Endothelial cell of umbilical vein (primary cell): ENCODE measurements around the gene KPNA1. TPM values are rescaled to one million over a fixed set of nuclear protein-coding genes. Genes with fewer than 3 reads are reported as not detected.

ENCODE experiments used
- BruUV-seq: library from RNA; stranded (reverse); fragments of 400-500 nt; replicated peaks from 2 replicates; lab custom pipeline; 2021; lab: Mats Ljungman, UMichigan
- CTCF ChIA-PET: fragments of 300-600, 350-600 bp; sonication (Branson Sonifier 250); formaldehyde crosslinking; loops from one replicate; lab custom pipeline; 2021; ENCODE audit warnings: antibody characterized with exemption, inconsistent platforms; lab: Charles Lee
- POLR2A ChIA-PET: fragments of 300-600, 350-600 bp; sonication (Branson Sonifier 250); formaldehyde crosslinking; loops from one replicate; lab custom pipeline; 2021; ENCODE audit warnings: antibody characterized with exemption, inconsistent platforms; lab: Charles Lee
- DNase-seq: peaks from one replicate; pipeline ENCODE4 v3.0.0-alpha.2; 2011; ENCODE audit warnings: low read depth, low spot score
- FAIRE-seq: peaks from 2 replicates; lab custom pipeline; 2011; peaks lifted over from hg19 to GRCh38; lab: Jason Lieb, UNC
- H2AFZ ChIP-seq: 2 replicates; pipeline ENCODE4 v1.6.0; 2012; ENCODE audit warnings: low read depth, low read length, control low read depth, inconsistent platforms
- H3K27ac ChIP-seq: 2 replicates; pipeline ENCODE4 v1.5.1; 2011; ENCODE audit warnings: low read depth, mild to moderate bottlenecking, control low read depth, low read length, moderate library complexity; ENCODE audit not compliant: insufficient read depth
- H3K27me3 ChIP-seq, 2 experiments: 2 replicates each; pipeline versions ENCODE4 v1.6.0 to v1.6.1; 2011; ENCODE audit warnings: low read length in 2 of 2, mixed read lengths in 1 of 2; ENCODE audit not compliant: control insufficient read depth in 2 of 2, insufficient read depth in 2 of 2
- H3K36me3 ChIP-seq, 2 experiments: 2 replicates in 1 of 2; 3 replicates in 1 of 2; pipeline ENCODE4 v1.5.1; 2011; ENCODE audit warnings: low read length in 2 of 2, mild to moderate bottlenecking in 1 of 2, moderate library complexity in 1 of 2; ENCODE audit not compliant: control insufficient read depth in 2 of 2, insufficient read depth in 2 of 2; ENCODE audit errors: extremely low read depth in 1 of 2
- H3K4me1 ChIP-seq: 3 replicates; pipeline ENCODE4 v1.5.1; 2011; ENCODE audit warnings: mild to moderate bottlenecking, low read length; ENCODE audit not compliant: control insufficient read depth, insufficient read depth; ENCODE audit errors: extremely low read depth
- H3K4me2 ChIP-seq: 2 replicates; pipeline ENCODE4 v1.6.1; 2011; ENCODE audit warnings: low read length, control low read depth, mixed read lengths; ENCODE audit not compliant: insufficient read depth
- H3K4me3 ChIP-seq, 3 experiments: fragments of 200-600 bp in 1 of 3; sonication (generic), shearing (Covaris generic) in 1 of 3; replicated peaks in 1 of 3; 2 replicates each; pipeline ENCODE4 v1.5.1; 2011 to 2016; ENCODE audit warnings: control low read depth in 3 of 3, low read length in 3 of 3, mild to moderate bottlenecking in 2 of 3, inconsistent platforms in 1 of 3, low read depth in 1 of 3, moderate library complexity in 1 of 3; ENCODE audit not compliant: insufficient read depth in 1 of 3
- H3K79me2 ChIP-seq: 2 replicates; pipeline ENCODE4 v1.6.0; 2012; ENCODE audit warnings: low read length, inconsistent platforms; ENCODE audit not compliant: control insufficient read depth, insufficient read depth
- H3K9ac ChIP-seq: replicated peaks from 2 replicates; pipeline ENCODE3; 2011; ENCODE audit warnings: low read length, control low read depth; ENCODE audit not compliant: insufficient read depth; ENCODE audit errors: extremely low read depth
- H3K9me1 ChIP-seq: replicated peaks from 3 replicates; pipeline ENCODE4 v1.6.0; 2011; ENCODE audit warnings: mild to moderate bottlenecking, low read length; ENCODE audit not compliant: control insufficient read depth, insufficient read depth; ENCODE audit errors: extremely low read depth
- H3K9me3 ChIP-seq: replicated peaks from 2 replicates; pipeline ENCODE4 v1.5.1; 2012; ENCODE audit warnings: low read length, inconsistent platforms; ENCODE audit not compliant: control insufficient read depth, insufficient read depth
- H4K20me1 ChIP-seq: replicated peaks from 2 replicates; pipeline ENCODE3; 2011; ENCODE audit warnings: mild to moderate bottlenecking, low read length; ENCODE audit not compliant: control insufficient read depth, insufficient read depth; ENCODE audit errors: extremely low read depth
- EZH2 ChIP-seq: IDR thresholded peaks from 2 replicates; pipeline ENCODE4 v1.6.1; 2012; ENCODE audit warnings: borderline replicate concordance, low read depth, mild to moderate bottlenecking, moderate library complexity, low read length, inconsistent platforms; ENCODE audit not compliant: severe bottlenecking
- FOS ChIP-seq: IDR thresholded peaks from 2 replicates; pipeline ENCODE4 v1.6.1; 2011; ENCODE audit warnings: mild to moderate bottlenecking, low read length, moderate library complexity, borderline replicate concordance; ENCODE audit not compliant: insufficient read depth
- GATA2 ChIP-seq: IDR thresholded peaks from 2 replicates; pipeline ENCODE4 v1.7.0; 2011; ENCODE audit warnings: low read depth, mild to moderate bottlenecking, moderate library complexity, mixed read lengths, low read length; ENCODE audit not compliant: insufficient read length, insufficient read depth
- JUN ChIP-seq: IDR thresholded peaks from 2 replicates; pipeline ENCODE4 v1.6.1; 2011; ENCODE audit warnings: borderline replicate concordance, low read depth; ENCODE audit not compliant: insufficient read length, insufficient read depth
- MYC ChIP-seq: IDR thresholded peaks from one replicate; pipeline ENCODE4 v1.6.1; 2011; ENCODE audit warnings: mild to moderate bottlenecking, low read depth, low read length
- POLR2A ChIP-seq: IDR thresholded peaks from 2 replicates; pipeline ENCODE4 v1.6.1; 2012; ENCODE audit warnings: low read depth, mild to moderate bottlenecking, control low read depth, low read length
- POLR2AphosphoS5 ChIP-seq: IDR thresholded peaks from 2 replicates; pipeline ENCODE4 v1.6.1; 2012; ENCODE audit warnings: low read depth, mild to moderate bottlenecking, control low read depth, low read length, moderate library complexity; ENCODE audit not compliant: insufficient read depth
- dilution Hi-C: fragments of 300-500 bp; cut with MboI; formaldehyde crosslinking; loops from one replicate; pipeline ENCODE4 v1.15.0; 2019; ENCODE audit warnings: low sequenced_read_pairs; ENCODE audit not compliant: extremely low pct_ligation_motif_present
- intact Hi-C: fragments of 100-400 bp; cut with micrococcal nuclease; formaldehyde crosslinking; loops from one replicate; pipeline ENCODE4 v1.10.0; 2022
- polyA plus RNA-seq, 4 experiments: library from polyadenylated mRNA; depleted of rRNA in 3 of 4; stranded (reverse) in 3 of 4; unstranded in 1 of 4; fragments of >200 nt; gene quantifications; 2 replicates each; pipeline versions ENCODE4 v1.2.1 to v1.2.3, GENCODE V29; 2011 to 2012; ENCODE audit warnings: missing spikeins in 1 of 4
- total RNA-seq: library from RNA; stranded (reverse); gene quantifications from 2 replicates; pipeline ENCODE4 v1.2.3, GENCODE V29; 2021
- TF ChIP-seq, protein P1 (sequence below), 2 donors: IDR thresholded peaks; 1 replicate in 1 of 2; 2 replicates in 1 of 2; pipeline ENCODE4 v1.5.1; 2011; ENCODE audit warnings: low read length in 2 of 2, mild to moderate bottlenecking in 2 of 2, moderate library complexity in 2 of 2, control low read depth in 1 of 2, inconsistent platforms in 1 of 2, low read depth in 1 of 2; ENCODE audit not compliant: insufficient read depth in 1 of 2; ENCODE audit errors: extremely low read depth in 1 of 2
- TF ChIP-seq, protein P2 (sequence below): IDR thresholded peaks from 2 replicates; pipeline ENCODE4 v1.6.1; 2011; ENCODE audit not compliant: insufficient read depth, insufficient read length

The KPNA1 gene
- total and polyA plus RNA-seq, 2 donors (not counting 3 experiments of a cell fraction or from before 2014, with no cell fraction given), result 24.4 to 110 TPM

- Histone ChIP-seq H3K9me1 (no peaks in the 10 kb centered on the region), H3K4me2 (peak overlapping the region; percentile 99), H3K36me3 (no peaks in the 10 kb centered on the region), H3K4me1 (peaks cover 9% of the 10 kb centered on the region), H2AFZ (peak overlapping the region; percentile 52), H3K9me3 (no peaks in the 10 kb centered on the region), H3K27me3 (no peaks in the 10 kb centered on the region), H3K4me3 (peak overlapping the region; percentile 71 to 94 (median 80)), H3K27ac (peak overlapping the region; percentile 90), H3K79me2 (peaks cover 10% of the 10 kb centered on the region), H3K9ac (peak overlapping the region; percentile 93), H4K20me1 (no peaks in the 10 kb centered on the region)
- TF ChIP-seq, protein P1, sequence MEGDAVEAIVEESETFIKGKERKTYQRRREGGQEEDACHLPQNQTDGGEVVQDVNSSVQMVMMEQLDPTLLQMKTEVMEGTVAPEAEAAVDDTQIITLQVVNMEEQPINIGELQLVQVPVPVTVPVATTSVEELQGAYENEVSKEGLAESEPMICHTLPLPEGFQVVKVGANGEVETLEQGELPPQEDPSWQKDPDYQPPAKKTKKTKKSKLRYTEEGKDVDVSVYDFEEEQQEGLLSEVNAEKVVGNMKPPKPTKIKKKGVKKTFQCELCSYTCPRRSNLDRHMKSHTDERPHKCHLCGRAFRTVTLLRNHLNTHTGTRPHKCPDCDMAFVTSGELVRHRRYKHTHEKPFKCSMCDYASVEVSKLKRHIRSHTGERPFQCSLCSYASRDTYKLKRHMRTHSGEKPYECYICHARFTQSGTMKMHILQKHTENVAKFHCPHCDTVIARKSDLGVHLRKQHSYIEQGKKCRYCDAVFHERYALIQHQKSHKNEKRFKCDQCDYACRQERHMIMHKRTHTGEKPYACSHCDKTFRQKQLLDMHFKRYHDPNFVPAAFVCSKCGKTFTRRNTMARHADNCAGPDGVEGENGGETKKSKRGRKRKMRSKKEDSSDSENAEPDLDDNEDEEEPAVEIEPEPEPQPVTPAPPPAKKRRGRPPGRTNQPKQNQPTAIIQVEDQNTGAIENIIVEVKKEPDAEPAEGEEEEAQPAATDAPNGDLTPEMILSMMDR (IDR thresholded peaks at IDR 0.05; ENCODE audit: extremely low read depth in 1 of 2, insufficient read depth in 1 of 2, low read depth in 1 of 2, low read length in 2 of 2), result no peak
- TF ChIP-seq, protein P2, sequence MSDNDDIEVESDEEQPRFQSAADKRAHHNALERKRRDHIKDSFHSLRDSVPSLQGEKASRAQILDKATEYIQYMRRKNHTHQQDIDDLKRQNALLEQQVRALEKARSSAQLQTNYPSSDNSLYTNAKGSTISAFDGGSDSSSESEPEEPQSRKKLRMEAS, result no peak
- no peak for TF ChIP-seq FOS
- no peak for TF ChIP-seq JUN
- TF ChIP-seq POLR2AphosphoS5, result no peak
- TF ChIP-seq MYC, result no peak
- TF ChIP-seq GATA2, result no peak
- no peak for TF ChIP-seq POLR2A
- TF ChIP-seq EZH2, result no peak
- dilution Hi-C loops (no loop called here), intact Hi-C loops (loop anchor here (5.0 kb wide), 1 partner anchor 97 kb away; the partner anchor contains the start of gene KPNA1)
- ChIA-PET POLR2A (interaction anchor here (1.2 kb wide), 1 partner anchor 31 kb away, joined by 6 read pairs; the partner anchor contains the start of gene FAM162A), CTCF (interaction anchor here (0.6 to 2.2 kb wide), 4 partner anchors 22 to 264 kb away, joined by 4 to 13 read pairs (median 9); partner anchors contain the start of genes FAM162A, KPNA1 and MIX23)
- DNase-seq (peak; percentile 54), FAIRE-seq (peak; percentile 77)
- TSS peak; percentile 71 for BruUV-seq
Observed at GRCh38 chr3:122415104-122415744, 99.5 kb downstream of the KPNA1 start.
